HEK293T (cell line): ENCODE results near the gene NFIA.

ENCODE experiments used
- CTCF ChIA-PET: fragments of 350-600 bp; formaldehyde crosslinking; extraction: SDS; loops from one replicate; lab custom pipeline; 2021; ENCODE audit warnings: antibody characterized with exemption, inconsistent platforms; lab: Yijun Ruan, JAX
- POLR2A ChIA-PET: fragments of 350-600 bp; formaldehyde crosslinking; extraction: SDS; loops from one replicate; lab custom pipeline; 2020; ENCODE audit warnings: antibody characterized with exemption, inconsistent platforms; lab: Yijun Ruan, JAX
- DNase-seq: peaks from one replicate; pipeline ENCODE4 v3.0.0; 2012; ENCODE audit warnings: mixed read lengths; ENCODE audit errors: extremely low spot score
- ARNT ChIP-seq: fragments of 450-650 bp; IDR thresholded peaks from 2 replicates; pipeline ENCODE4 v1.6.1; 2017; ENCODE audit warnings: mild to moderate bottlenecking
- BHLHE40 ChIP-seq: fragments of 450-650 bp; IDR thresholded peaks from 2 replicates; pipeline ENCODE4 v1.6.1; 2016; ENCODE audit warnings: mild to moderate bottlenecking, moderate library complexity, borderline replicate concordance
- CTBP1 ChIP-seq: fragments of 450-650 bp; IDR thresholded peaks from 2 replicates; pipeline ENCODE4 v1.6.1; 2016; ENCODE audit warnings: borderline replicate concordance
- ELF4 ChIP-seq: fragments of 450-650 bp; IDR thresholded peaks from 2 replicates; pipeline ENCODE4 v1.6.1; 2017; ENCODE audit warnings: antibody characterized with exemption
- FOXA1 ChIP-seq: fragments of 450-650 bp; IDR thresholded peaks from 2 replicates; pipeline ENCODE4 v1.6.1; 2016; ENCODE audit warnings: mild to moderate bottlenecking
- FOXK2 ChIP-seq: fragments of 450-650 bp; IDR thresholded peaks from 2 replicates; pipeline ENCODE4 v1.6.1; 2016; ENCODE audit warnings: mild to moderate bottlenecking
- FOXM1 ChIP-seq: fragments of 450-650 bp; IDR thresholded peaks from 2 replicates; pipeline ENCODE4 v1.6.1; 2017; ENCODE audit warnings: mild to moderate bottlenecking, borderline replicate concordance
- HDGF ChIP-seq: fragments of 450-650 bp; IDR thresholded peaks from 2 replicates; pipeline ENCODE4 v1.6.1; 2017; ENCODE audit warnings: antibody characterized with exemption, borderline replicate concordance
- L3MBTL2 ChIP-seq: fragments of 450-650 bp; conservative IDR thresholded peaks from 2 replicates; pipeline ENCODE4 v1.6.1; 2016; ENCODE audit warnings: mild to moderate bottlenecking
- LEF1 ChIP-seq: fragments of 450-650 bp; IDR thresholded peaks from 2 replicates; pipeline ENCODE4 v1.6.1; 2017; ENCODE audit warnings: mild to moderate bottlenecking, borderline replicate concordance
- NFRKB ChIP-seq: fragments of 450-650 bp; IDR thresholded peaks from 2 replicates; pipeline ENCODE4 v1.6.1; 2016; ENCODE audit warnings: mild to moderate bottlenecking, moderate library complexity
- PKNOX1 ChIP-seq: fragments of 450-650 bp; IDR thresholded peaks from 2 replicates; pipeline ENCODE4 v1.6.1; 2016
- SP1 ChIP-seq: fragments of 450-650 bp; IDR thresholded peaks from 2 replicates; pipeline ENCODE4 v1.6.1; 2017
- SUZ12 ChIP-seq: fragments of 450-650 bp; IDR thresholded peaks from 2 replicates; pipeline ENCODE4 v1.6.1; 2016; ENCODE audit warnings: mild to moderate bottlenecking
- TARDBP ChIP-seq: fragments of 450-650 bp; IDR thresholded peaks from 2 replicates; pipeline ENCODE4 v1.6.1; 2016
- ZNF384 ChIP-seq: fragments of 450-650 bp; IDR thresholded peaks from 2 replicates; pipeline ENCODE4 v1.6.1; 2016

Gene NFIA

GRCh38 chr1:61297887-61298286, 215.5 kb downstream of the NFIA start:
- ChIA-PET CTCF (no interaction called here), POLR2A (no interaction called here)

GRCh38 chr1:61299463-61299862, 217.1 kb downstream of the NFIA start:
- CTCF ChIA-PET: no interaction called here
- DNase-seq: no peak
- POLR2A ChIA-PET: no interaction called here
- TF ChIP-seq HDGF (no peak), PKNOX1 (no peak), NFRKB (no peak), FOXA1 (no peak), L3MBTL2 (no peak), TARDBP (no peak), BHLHE40 (no peak), FOXK2 (no peak), CTBP1 (no peak), FOXM1 (no peak), ZNF384 (no peak), SP1 (no peak), SUZ12 (no peak), ELF4 (no peak), ARNT (no peak), LEF1 (no peak)

More at GRCh38 chr1:61297887-61298286, 215.5 kb downstream of the NFIA start:
- no peak for DNase-seq
- TF ChIP-seq SP1 (no peak), NFRKB (no peak), SUZ12 (no peak), CTBP1 (no peak), TARDBP (no peak), FOXK2 (no peak), BHLHE40 (no peak), HDGF (no peak)

GRCh38 chr1:61300899-61301298, 218.5 kb downstream of the NFIA start:
- POLR2A ChIA-PET: no interaction called here
- TF ChIP-seq PKNOX1 (no peak), ELF4 (no peak), FOXK2 (no peak), ZNF384 (no peak)
- no peak for DNase-seq
- CTCF ChIA-PET: interaction anchor here (0.7 kb wide), 1 partner anchor 68 kb away, joined by 3 read pairs; no protein-coding TSS in a partner anchor

DNA sequence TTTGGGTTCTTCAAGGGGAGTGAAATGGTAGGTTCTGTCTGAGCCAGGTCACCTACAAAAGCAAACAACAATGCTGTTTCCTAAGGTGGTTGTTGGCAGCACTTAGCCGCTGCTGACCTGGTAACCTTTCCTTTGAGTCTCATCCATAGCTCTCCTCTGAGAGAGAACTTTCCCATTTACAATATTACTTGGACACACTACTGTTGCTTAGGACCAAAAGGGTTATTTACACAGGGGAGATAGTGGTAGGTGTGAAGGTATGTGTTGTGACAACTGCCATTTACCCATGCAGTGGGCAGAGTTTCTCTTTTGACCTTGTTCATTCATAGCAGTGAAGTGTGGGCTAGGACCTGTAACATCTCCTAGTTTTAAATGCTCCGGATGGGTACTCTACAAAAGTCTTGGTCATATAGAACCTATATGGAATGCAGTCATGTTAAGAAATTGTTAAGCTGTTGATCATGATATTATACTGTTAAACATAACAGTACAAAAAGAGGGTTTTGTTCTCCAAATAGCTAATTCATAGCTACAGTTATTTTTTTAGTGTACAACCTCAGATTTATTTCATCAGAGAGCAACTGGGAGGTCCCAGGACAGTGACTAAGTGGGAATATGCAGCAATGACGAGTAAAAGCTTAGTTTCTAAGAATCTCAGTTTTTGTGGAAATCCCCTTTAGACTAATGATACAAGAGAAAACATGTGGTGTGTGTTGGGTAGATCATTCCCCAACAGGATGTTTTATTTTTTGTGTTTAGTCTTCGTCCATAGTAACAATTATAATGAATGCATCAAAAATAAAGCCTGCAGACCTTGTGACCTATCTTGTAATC, 219.7 kb downstream of the NFIA start:
- TF ChIP-seq FOXA1: no peak
- TF ChIP-seq ZNF384: no peak
- no peak for TF ChIP-seq CTBP1
- no peak for TF ChIP-seq FOXK2
- TF ChIP-seq ELF4: no peak
- TF ChIP-seq NFRKB: no peak
- TF ChIP-seq ARNT: no peak
- ChIA-PET POLR2A (no interaction called here), CTCF (interaction anchor here (0.7 kb wide), 1 partner anchor 67 kb away, joined by 3 read pairs; no protein-coding TSS in a partner anchor)
- no peak for DNase-seq

DNA sequence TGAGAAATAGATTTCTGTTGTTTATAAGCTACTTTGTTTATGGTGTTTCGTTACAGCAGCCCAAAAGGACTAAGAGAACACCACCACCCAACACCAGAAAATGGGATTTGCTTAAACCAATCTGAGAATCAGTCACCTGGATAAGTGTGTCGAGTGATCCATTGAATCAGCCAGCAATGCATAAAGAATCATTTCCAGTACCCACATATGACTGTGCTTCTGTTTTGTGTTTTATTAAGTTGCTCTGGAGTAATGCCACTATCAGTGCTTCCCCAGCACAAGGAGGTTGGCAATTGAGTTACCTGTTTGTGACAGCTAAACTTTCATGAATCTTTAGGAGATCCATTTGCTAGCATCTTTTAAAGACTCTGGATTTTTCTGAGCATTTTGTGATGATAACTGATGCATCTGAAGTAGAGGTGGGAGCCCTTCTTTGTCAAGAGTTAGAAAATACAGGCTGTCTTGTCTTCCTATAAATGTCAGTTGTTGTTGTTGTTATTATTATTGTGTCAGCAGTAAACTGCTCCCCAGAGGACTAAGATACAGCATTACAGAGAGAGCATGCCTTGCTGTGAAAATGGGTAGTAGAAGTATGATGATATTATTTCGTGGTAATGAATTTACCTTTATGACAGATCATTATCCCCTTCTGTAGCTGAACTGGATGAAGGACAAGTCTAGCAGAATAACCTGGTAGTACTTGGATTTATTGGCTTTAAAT, 225.2 kb downstream of the NFIA start:
- ChIA-PET POLR2A (interaction anchor here (0.9 kb wide), 1 partner anchor 11 kb away, joined by 4 read pairs; no protein-coding TSS in a partner anchor), CTCF (no interaction called here)
- TF ChIP-seq LEF1: no peak
- TF ChIP-seq TARDBP: no peak
- TF ChIP-seq ELF4: no peak
- no peak for TF ChIP-seq SP1
- no peak for TF ChIP-seq FOXA1
- TF ChIP-seq FOXM1: no peak
- no peak for TF ChIP-seq ARNT
- TF ChIP-seq CTBP1: no peak
- no peak for TF ChIP-seq PKNOX1
- no peak for TF ChIP-seq FOXK2
- no peak for TF ChIP-seq NFRKB
- TF ChIP-seq L3MBTL2: no peak
- TF ChIP-seq ZNF384: no peak
- TF ChIP-seq HDGF: no peak
- no peak for DNase-seq

DNA sequence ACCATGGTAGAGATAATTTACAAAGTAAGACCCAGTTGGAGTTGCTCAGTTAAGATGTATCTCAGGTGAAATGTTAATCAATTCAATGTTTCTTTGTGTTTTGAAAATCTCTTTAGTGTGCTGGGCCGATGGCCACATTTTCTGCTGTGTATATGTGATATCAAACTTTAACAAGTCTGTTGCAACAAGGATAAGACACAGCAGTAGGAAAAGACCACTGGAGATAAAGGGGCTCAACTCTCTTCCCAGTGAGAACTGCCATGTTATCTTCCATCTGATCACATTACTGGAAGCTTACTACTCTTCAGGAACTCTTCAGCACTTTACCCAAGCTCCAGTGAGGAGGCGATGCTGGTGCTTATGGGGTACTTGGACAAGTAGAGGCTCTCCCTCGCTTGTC, 227.7 kb downstream of the NFIA start:
- no peak for DNase-seq
- CTCF ChIA-PET: no interaction called here
- TF ChIP-seq ZNF384 (no peak), FOXA1 (no peak), LEF1 (no peak), FOXM1 (no peak)
- POLR2A ChIA-PET: interaction anchor here (1.6 kb wide), 1 partner anchor 8 kb away, joined by 4 read pairs; no protein-coding TSS in a partner anchor
